SK-N-SH treated with all-trans-retinoic acid at 6 μM for 48 hours (cell line): ENCODE results near the gene TMEM37.

Source experiments
- ARNTL ChIP-seq: fragments of 450-650 bp; formaldehyde crosslinking; IDR thresholded peaks from 2 replicates; pipeline ENCODE4 v1.5.0; 2020; ENCODE audit warnings: low read depth, mild to moderate bottlenecking, moderate library complexity, borderline replicate concordance
- BACH2 ChIP-seq: fragments of 250-450 bp; sonication (Bioruptor Pico); IDR thresholded peaks from 2 replicates; pipeline ENCODE4 v1.9.0; 2021; ENCODE audit warnings: mild to moderate bottlenecking, borderline replicate concordance
- ESRRG ChIP-seq: fragments of 250-450 bp; sonication (Bioruptor Pico); IDR thresholded peaks from 2 replicates; pipeline ENCODE4 v1.6.1; 2021; ENCODE audit warnings: mild to moderate bottlenecking
- RARB ChIP-seq: fragments of 250-450 bp; sonication (Bioruptor Pico); IDR thresholded peaks from 2 replicates; pipeline ENCODE4 v1.8.0; 2021; ENCODE audit warnings: mild to moderate bottlenecking, moderate library complexity
- TCF4 ChIP-seq: fragments of 250-450 bp; sonication (Bioruptor Pico); IDR thresholded peaks from 2 replicates; pipeline ENCODE4 v1.8.0; 2021; ENCODE audit warnings: mild to moderate bottlenecking, moderate library complexity, borderline replicate concordance
- ZC3H10 ChIP-seq: fragments of 250-450 bp; sonication (Bioruptor Pico); IDR thresholded peaks from 2 replicates; pipeline ENCODE4 v1.5.1; 2021; ENCODE audit warnings: mild to moderate bottlenecking, moderate library complexity
- ZFP30 ChIP-seq: fragments of 450-650 bp; formaldehyde crosslinking; IDR thresholded peaks from 2 replicates; pipeline ENCODE4 v1.5.0; 2022; ENCODE audit warnings: mild to moderate bottlenecking, moderate library complexity
- ZNF70 ChIP-seq: fragments of 450-650 bp; formaldehyde crosslinking; IDR thresholded peaks from 2 replicates; pipeline ENCODE4 v1.5.0; 2020; ENCODE audit warnings: mild to moderate bottlenecking, moderate library complexity
- ZNF8 ChIP-seq: fragments of 450-650 bp; formaldehyde crosslinking; IDR thresholded peaks from 2 replicates; pipeline ENCODE4 v1.5.0; 2020; ENCODE audit warnings: mild to moderate bottlenecking, moderate library complexity
- TF ChIP-seq, protein P1 (sequence below): fragments of 250-450 bp; sonication (Bioruptor Pico); IDR thresholded peaks from 2 replicates; pipeline ENCODE4 v1.5.1; 2020; ENCODE audit warnings: low read depth, mild to moderate bottlenecking, moderate library complexity
- TF ChIP-seq, protein P2 (sequence below): fragments of 250-450 bp; sonication (Bioruptor Pico); IDR thresholded peaks from 2 replicates; pipeline ENCODE4 v1.8.0; 2020; ENCODE audit warnings: mild to moderate bottlenecking, moderate library complexity, borderline replicate concordance
- TF ChIP-seq, protein P3 (sequence below): fragments of 250-450 bp; sonication (Bioruptor Pico); IDR thresholded peaks from 2 replicates; pipeline ENCODE4 v1.8.0; 2021; ENCODE audit warnings: low read depth, mild to moderate bottlenecking, moderate library complexity, borderline replicate concordance

DNA sequence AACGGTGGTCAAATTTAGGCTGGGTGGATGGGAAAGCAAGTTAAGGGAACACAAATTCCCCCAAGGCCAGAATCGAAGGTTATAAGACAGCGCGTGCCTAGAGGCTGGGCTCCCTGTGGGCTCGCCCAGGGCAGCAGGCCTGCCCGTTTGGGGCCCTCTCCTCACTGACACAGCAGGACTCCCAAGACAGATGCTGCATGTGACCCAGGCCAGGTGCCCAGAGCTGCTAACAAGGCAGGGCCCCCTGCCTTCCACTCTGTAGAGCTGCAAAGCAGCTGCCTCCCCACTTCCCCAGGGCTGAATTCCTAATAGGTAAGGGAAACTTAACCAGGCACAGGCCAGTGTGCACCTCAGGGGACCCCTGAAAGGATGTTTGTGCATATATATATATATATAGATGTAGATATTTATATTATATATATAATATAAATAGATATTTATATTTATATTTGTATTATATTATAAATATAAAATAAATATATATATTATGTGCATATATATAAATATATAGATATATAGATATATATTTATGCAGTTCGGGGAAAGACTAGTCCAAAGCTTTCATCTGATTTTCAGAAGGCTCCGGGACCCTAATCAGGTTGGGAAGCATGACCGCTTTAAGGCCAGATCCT lies 43.7 kb downstream of the TMEM37 start:
- TF ChIP-seq BACH2 (CRISPR knock-in tag) (no peak), ZNF8 (CRISPR knock-in tag) (no peak), RARB (no peak), TCF4 (CRISPR knock-in tag) (no peak), ZC3H10 (CRISPR knock-in tag) (no peak), ZFP30 (CRISPR knock-in tag) (no peak), ZNF70 (CRISPR knock-in tag) (no peak), ARNTL (CRISPR knock-in tag) (no peak), ESRRG (CRISPR knock-in tag) (no peak)
- TF ChIP-seq, protein P1, sequence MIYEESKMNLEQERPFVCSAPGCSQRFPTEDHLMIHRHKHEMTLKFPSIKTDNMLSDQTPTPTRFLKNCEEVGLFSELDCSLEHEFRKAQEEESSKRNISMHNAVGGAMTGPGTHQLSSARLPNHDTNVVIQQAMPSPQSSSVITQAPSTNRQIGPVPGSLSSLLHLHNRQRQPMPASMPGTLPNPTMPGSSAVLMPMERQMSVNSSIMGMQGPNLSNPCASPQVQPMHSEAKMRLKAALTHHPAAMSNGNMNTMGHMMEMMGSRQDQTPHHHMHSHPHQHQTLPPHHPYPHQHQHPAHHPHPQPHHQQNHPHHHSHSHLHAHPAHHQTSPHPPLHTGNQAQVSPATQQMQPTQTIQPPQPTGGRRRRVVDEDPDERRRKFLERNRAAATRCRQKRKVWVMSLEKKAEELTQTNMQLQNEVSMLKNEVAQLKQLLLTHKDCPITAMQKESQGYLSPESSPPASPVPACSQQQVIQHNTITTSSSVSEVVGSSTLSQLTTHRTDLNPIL = no peak
- TF ChIP-seq, protein P2, sequence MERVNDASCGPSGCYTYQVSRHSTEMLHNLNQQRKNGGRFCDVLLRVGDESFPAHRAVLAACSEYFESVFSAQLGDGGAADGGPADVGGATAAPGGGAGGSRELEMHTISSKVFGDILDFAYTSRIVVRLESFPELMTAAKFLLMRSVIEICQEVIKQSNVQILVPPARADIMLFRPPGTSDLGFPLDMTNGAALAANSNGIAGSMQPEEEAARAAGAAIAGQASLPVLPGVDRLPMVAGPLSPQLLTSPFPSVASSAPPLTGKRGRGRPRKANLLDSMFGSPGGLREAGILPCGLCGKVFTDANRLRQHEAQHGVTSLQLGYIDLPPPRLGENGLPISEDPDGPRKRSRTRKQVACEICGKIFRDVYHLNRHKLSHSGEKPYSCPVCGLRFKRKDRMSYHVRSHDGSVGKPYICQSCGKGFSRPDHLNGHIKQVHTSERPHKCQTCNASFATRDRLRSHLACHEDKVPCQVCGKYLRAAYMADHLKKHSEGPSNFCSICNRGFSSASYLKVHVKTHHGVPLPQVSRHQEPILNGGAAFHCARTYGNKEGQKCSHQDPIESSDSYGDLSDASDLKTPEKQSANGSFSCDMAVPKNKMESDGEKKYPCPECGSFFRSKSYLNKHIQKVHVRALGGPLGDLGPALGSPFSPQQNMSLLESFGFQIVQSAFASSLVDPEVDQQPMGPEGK (CRISPR knock-in tag) = no peak
- TF ChIP-seq, protein P3, sequence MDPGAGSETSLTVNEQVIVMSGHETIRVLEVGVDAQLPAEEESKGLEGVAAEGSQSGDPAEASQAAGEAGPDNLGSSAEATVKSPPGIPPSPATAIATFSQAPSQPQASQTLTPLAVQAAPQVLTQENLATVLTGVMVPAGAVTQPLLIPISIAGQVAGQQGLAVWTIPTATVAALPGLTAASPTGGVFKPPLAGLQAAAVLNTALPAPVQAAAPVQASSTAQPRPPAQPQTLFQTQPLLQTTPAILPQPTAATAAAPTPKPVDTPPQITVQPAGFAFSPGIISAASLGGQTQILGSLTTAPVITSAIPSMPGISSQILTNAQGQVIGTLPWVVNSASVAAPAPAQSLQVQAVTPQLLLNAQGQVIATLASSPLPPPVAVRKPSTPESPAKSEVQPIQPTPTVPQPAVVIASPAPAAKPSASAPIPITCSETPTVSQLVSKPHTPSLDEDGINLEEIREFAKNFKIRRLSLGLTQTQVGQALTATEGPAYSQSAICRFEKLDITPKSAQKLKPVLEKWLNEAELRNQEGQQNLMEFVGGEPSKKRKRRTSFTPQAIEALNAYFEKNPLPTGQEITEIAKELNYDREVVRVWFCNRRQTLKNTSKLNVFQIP (CRISPR knock-in tag) = no peak
